Glomerular visceral epithelial cell (primary cell): ENCODE measurements around the gene RASAL2.
"Not testable (repeated sequence)": the region's sequence is repeated elsewhere in the genome, so short reads cannot be mapped to it uniquely, and the experiment has no call there.

Source experiments
- DNase-seq: peaks from one replicate; pipeline ENCODE4 v3.0.0-alpha.2; 2016; ENCODE audit errors: extremely low spot score

The RASAL2 gene

GRCh38 chr1:178119628-178120027 is 25.7 kb downstream of the RASAL2 start:
- DNase-seq = no peak

- no peak for DNase-seq
Observed at GRCh38 chr1:178120088-178120487, 26.2 kb downstream of the RASAL2 start.

- DNase-seq = not testable (repeated sequence)
Observed at GRCh38 chr1:178120520-178121052, 26.7 kb downstream of the RASAL2 start.

- DNase-seq = no peak
Observed at GRCh38 chr1:178121883-178122282, 28.0 kb downstream of the RASAL2 start.

- DNase-seq = no peak
Observed at GRCh38 chr1:178122283-178122682, 28.4 kb downstream of the RASAL2 start.

- DNase-seq = no peak
Observed at GRCh38 chr1:178124115-178124514, 30.2 kb downstream of the RASAL2 start.

GRCh38 chr1:178126261-178126660 is 32.4 kb downstream of the RASAL2 start:
- DNase-seq = no peak

- peak; percentile 87 for DNase-seq
Observed at GRCh38 chr1:178126741-178127185, 32.9 kb downstream of the RASAL2 start.

- no peak for DNase-seq
Observed at GRCh38 chr1:178127482-178128191, 33.7 kb downstream of the RASAL2 start.

GRCh38 chr1:178133239-178133989 is 39.5 kb downstream of the RASAL2 start:
- no peak for DNase-seq

GRCh38 chr1:178134061-178134460 is 40.2 kb downstream of the RASAL2 start:
- DNase-seq = peak; percentile 66

GRCh38 chr1:178137238-178137637 is 43.3 kb downstream of the RASAL2 start:
- DNase-seq = no peak

GRCh38 chr1:178142806-178143205 is 48.9 kb downstream of the RASAL2 start:
- DNase-seq = no peak

- DNase-seq = no peak
Observed at GRCh38 chr1:178143730-178144690, 50.1 kb downstream of the RASAL2 start.

GRCh38 chr1:178145605-178146004 is 51.7 kb downstream of the RASAL2 start:
- no peak for DNase-seq

GRCh38 chr1:178146436-178146835 is 52.5 kb downstream of the RASAL2 start:
- no peak for DNase-seq

GRCh38 chr1:178150610-178151009 is 56.7 kb downstream of the RASAL2 start:
- no peak for DNase-seq

- DNase-seq = no peak
Observed at GRCh38 chr1:178151831-178152230, 57.9 kb downstream of the RASAL2 start.

GRCh38 chr1:178155481-178156255 is 61.8 kb downstream of the RASAL2 start:
- DNase-seq = peak; percentile 33

- no peak for DNase-seq
Observed at GRCh38 chr1:178160736-178161475, 67.0 kb downstream of the RASAL2 start.
